Measurements from ENCODE around the gene DLG1. TPM values are rescaled to one million over a fixed set of nuclear protein-coding genes. Genes with fewer than 3 reads are reported as not detected.

The DLG1 gene
- total RNA-seq, 2 donors from 2014 or later, result 129 to 145 TPM

DNA sequence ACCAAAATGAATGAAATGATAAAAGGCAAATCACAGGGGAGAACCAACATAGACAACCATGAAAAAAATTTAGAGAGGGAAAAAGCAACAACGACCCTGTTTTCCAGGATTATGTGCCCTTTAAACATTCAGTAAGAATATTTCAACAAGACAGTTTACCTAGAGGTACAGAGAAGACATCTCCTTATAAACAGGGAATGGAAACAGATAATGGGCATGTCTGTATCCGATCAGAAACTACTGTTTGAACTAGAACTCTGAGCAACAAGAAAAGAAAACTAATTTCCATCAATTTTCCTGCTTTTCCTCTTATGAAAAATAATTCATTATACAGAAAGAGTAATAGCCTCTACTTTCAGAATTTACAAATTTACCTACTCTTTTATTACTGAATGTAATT lies 39.3 kb downstream of the DLG1 start:
- DNase-seq (no peak), ATAC-seq (no peak)
- intact Hi-C loops (cut with DNase I, micrococcal nuclease), result loop anchor here (5.0 to 10.0 kb wide), 2 partner anchors 246 to 253 kb away; no protein-coding TSS in a partner anchor

DNA sequence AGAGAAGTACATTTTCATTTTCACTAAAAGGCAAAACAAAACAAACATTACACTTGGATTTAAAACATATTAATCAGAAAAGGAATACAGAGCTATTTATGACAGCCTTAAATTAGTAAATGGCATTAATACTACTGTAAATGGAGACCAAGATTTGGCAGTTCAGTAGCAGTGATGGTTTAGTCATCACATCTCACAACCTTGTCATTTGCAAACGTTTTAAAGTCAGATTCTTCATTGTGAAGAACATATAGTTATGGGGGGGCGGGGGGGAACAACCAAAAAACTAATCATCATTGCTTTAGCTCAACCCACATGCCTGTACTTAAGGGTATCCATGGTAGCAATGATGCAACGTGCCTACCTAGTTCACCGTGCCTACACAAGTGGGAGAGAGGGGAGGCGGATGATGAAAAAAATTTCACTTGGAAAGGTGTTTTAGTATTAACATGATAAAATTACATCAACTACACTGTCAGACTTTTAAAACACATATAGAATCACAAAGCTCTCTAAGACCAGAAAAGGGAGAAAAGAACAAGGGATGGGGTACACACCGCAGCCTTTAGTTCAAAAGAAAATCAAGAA lies 40.1 kb downstream of the DLG1 start:
- intact Hi-C loops (cut with DNase I, micrococcal nuclease), result loop anchor here (5.0 to 10.0 kb wide), 2 partner anchors 247 to 254 kb away; no protein-coding TSS in a partner anchor
- DNase-seq (no peak), ATAC-seq (no peak)

DNA sequence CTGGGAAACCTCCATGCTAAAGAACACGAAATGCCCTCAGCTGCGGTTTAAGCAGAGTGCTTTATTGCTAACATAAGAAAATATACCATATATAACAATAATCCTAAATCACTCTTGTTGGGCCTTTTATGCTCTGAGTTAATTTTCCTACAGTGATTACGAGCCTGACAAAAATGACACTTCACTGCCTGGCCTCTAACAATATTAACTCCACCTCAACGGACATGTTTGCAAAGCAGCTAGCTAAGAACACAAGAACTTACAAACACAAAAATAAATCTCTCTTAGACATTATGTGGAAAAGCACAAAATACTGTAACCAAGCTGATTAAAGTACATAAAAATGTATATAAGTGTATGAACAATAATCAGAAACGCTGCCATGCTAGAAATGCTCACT lies 40.7 kb downstream of the DLG1 start:
- ATAC-seq (peak; percentile 23), DNase-seq (no peak)
- intact Hi-C loops (cut with DNase I, micrococcal nuclease), result loop anchor here (5.0 to 10.0 kb wide), 2 partner anchors 247 to 255 kb away; no protein-coding TSS in a partner anchor

DNA sequence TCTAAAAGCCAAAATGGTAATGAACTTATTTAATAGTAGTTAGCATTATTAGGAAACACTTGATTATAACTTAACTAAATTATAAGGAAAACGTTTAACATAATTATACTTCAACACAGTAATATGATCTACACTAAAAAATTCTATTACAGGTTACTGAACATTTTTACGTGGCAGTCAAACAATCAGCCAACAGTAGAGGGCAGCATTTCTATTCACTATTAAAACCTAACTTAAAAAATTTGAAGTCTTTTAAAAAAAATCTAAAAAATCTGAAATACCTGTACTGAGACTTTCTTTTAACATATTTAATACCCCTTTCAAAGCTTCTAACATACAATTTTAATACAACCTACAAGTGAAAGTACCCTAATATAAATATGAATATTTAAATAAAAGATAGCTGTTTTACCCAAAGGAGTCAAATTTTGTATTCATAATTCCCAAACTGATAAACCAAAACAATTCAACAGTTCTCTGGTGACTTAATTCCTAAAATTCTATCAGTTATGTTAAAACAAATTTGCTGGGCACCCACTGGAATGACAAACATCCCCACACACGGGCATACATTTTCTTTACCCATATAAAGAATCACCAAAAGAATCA lies 41.5 kb downstream of the DLG1 start:
- ATAC-seq, result peak; percentile 43
- intact Hi-C loops (cut with DNase I, micrococcal nuclease), result loop anchor here (5.0 to 10.0 kb wide), 2 partner anchors 248 to 255 kb away; no protein-coding TSS in a partner anchor
- peak in 1 of 2 donors; percentile 30 for DNase-seq

DNA sequence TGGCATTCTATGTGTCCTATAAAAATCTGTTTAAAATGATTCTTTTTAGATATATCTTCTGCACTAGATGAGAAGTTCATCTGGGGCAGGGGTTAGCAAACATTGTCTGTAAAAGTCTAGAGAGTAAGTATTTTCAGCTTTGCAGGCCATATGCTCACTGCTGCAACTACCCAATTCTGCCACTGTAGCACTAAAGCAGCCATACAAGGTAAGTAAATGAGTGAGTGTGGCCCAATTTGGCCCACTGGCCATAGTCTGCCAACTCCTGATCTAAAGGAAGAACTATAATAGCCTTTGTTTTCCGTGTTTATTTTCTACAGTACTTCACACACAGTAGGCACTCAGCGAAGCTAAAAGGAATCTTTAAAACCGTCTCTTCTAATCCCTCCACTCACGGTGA lies 42.3 kb downstream of the DLG1 start:
- DNase-seq (no peak), ATAC-seq (no peak)
- intact Hi-C loops (cut with DNase I, micrococcal nuclease), result loop anchor here (5.0 to 10.0 kb wide), 2 partner anchors 249 to 256 kb away; no protein-coding TSS in a partner anchor

DNA sequence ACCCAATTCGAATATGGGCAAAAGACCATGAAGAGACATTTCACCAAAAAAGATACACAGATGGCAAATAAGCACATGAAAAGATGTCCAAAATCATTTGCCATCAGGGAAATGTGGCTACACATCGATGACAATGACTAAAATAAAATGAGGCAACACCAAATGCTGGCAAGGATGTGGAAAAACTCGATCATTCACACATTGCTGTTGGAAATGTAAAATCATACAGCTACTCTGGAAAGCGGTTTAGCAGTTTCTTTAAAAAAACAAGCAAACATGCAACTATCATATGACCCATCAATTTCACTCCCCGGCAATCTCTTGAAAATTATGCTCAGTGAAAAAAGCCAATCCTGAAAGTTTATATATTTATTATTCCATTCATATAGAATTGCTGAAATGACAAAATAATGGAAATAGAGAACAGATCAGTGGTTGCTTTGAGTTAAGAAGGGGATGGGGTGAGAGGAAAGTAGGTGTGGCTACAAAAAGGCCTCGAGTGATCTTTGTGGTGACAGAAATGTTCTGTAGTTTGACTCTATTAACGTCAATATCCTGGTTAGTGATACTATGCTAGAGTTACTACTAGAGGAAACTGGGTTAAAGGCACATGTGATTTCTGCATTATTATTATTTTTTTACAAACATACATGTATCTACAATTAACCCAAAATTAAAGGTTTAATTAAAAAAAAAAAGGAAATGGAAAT lies 45.0 kb downstream of the DLG1 start:
- intact Hi-C loops (cut with DNase I, micrococcal nuclease), result loop anchor here in 1 of 2 donors (10.0 kb wide), 1 partner anchor 251 kb away; no protein-coding TSS in a partner anchor
- ATAC-seq (no peak), DNase-seq (no peak)

DNA sequence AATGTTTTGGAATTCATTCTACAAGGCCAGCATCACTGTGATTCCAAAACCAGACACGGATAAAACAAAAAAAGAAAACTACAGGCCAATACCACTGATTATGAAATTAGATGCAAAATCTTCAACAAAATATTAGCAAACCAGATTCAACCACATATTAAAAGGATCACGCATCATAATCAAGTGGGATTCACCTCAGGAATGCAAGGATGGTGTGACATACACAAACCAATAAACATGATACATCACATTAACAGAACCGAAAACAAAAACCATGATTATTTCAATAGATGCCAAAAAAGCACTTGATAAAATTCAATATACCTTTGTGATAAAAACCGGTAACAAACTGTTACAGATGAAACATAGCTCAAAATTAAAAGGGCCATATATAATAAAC lies 48.9 kb downstream of the DLG1 start:
- DNase-seq (no peak), ATAC-seq (no peak)
- intact Hi-C loops (cut with DNase I, micrococcal nuclease), result no loop called here

DNA sequence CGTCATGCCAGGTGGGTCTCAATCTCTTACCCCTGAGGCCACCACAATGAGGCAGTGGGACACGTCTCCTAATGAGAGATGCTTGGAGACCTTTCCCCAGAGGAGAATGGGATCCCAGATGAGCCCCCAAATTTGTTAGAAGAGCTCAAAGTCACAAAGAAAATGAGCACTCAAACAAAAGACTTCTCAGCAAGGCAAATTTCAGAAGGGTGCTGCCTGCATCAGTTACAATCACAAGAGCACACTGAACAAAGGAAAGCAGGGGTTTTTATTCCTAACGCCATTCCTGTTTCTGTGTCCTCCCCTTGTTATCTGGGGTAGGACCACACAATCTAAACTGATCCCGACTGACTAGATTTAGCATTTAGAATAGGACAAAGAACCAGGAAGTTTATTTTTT lies 50.1 kb downstream of the DLG1 start:
- intact Hi-C loops (cut with DNase I, micrococcal nuclease), result no loop called here
- DNase-seq, result no peak
- ATAC-seq, result no peak

DNA sequence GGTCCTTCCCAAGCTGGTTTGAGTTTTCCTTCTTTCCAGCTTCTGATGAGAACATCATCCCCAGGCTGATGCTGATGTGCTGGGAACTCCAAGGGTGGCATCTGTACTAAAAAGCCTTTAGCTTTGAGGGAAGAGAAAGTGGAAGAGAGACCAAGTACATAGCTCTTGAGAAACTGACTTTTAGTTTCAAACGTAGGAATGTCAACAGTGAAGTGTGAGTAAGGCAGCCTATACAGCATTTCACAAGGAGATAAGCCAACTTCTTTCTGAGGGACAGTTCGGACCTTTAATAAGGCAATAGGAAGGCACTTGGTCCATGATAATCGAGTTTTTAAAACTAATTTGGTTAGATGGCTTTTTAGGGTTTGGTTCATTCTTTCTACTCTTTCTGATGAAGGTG lies 53.7 kb downstream of the DLG1 start:
- ATAC-seq, result no peak
- intact Hi-C loops (cut with DNase I, micrococcal nuclease), result no loop called here
- no peak for DNase-seq

DNA sequence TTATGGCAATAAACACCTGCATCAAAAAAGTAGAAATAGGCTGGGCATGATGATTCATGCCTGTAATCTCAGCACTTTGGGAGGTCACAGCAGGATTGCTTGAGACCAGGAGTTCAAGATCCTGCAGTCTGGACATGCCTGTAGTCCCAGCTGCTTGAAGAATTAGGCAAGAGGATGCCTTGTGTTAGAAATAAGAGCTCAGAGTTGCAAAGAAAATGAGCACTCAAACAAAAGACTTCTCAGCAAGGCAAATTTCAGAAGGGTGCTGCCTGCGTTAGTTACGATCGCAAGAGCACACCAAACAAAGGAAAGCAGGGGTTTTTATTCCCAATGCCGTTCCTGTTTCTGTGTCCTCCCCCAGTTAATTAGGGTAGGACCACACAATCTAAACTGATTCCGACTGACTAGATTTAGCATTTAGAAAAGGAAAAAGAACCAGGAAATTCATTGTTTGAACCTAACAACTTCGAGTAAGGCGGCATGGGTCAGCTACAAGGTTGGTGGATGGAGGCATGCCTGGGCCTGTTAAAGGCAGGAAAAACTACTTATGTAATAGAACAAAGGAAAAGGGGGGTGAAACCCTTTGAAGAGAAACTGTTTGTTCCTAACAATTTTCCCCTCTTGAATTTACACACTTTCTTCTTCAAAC lies 55.5 kb downstream of the DLG1 start:
- ATAC-seq (no peak), DNase-seq (no peak)

DNA sequence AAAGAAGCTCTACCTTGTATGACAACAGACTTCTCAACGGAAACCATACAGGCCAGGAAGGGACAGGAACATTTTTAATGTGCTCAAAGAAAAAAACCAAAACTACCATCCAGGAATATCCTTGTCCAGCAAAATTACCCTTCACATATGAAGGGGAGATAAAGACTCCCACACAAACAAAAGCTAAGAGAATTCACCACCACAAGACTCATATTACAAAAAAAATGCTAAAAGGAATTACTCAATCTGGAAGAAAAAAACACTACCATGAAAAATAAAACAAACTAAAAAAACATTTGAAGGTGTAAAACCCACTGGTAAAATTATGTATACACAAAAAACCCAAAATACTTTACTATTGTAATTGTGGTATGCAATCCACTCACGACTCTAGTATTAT lies 57.2 kb downstream of the DLG1 start:
- ATAC-seq, result no peak
- intact Hi-C loops (cut with DNase I, micrococcal nuclease), result no loop called here
- DNase-seq, result no peak

More for the DNA sequence above, 55.5 kb downstream of the DLG1 start:
- intact Hi-C loops (cut with DNase I, micrococcal nuclease), result no loop called here

DNA sequence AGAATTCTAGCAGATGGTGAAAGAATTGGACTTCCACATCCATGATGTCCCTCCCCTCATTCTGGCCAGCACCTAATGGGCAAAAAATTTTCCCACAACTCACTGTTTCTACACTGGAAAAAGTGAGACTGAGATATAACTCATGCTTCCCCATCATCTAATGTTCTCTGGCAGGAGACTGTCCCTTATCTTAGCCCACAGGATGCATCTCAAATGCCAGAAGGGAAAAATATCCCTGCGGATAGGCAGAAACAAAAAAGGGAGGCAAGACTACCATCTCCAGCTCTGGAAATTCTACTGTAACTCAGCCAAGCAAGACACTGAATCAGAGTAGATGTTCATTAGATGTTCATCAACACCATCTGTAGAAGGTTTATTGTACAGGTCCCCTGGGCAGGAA lies 58.6 kb downstream of the DLG1 start:
- ATAC-seq, result no peak
- DNase-seq, result no peak
- intact Hi-C loops (cut with DNase I, micrococcal nuclease), result no loop called here

DNA sequence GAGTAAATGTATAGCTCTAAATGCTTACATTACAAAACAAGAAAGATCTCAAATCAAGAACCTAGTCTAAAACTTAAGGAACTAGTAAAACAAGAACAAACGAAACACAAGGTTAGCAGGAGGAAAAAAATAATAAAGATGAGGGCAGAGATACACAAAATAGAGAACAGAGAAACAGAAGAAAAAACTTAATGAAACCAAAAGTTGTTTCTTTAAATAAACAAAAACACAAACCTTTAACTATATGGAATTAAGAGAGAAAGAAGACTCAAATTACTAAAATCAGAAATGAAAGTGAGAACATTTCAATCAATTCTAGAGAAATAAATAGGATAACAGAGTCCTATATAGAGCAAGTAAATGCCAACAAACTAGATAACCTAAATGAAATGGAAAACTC lies 59.6 kb downstream of the DLG1 start:
- no peak for DNase-seq
- intact Hi-C loops (cut with DNase I, micrococcal nuclease), result no loop called here
- ATAC-seq, result no peak

DNA sequence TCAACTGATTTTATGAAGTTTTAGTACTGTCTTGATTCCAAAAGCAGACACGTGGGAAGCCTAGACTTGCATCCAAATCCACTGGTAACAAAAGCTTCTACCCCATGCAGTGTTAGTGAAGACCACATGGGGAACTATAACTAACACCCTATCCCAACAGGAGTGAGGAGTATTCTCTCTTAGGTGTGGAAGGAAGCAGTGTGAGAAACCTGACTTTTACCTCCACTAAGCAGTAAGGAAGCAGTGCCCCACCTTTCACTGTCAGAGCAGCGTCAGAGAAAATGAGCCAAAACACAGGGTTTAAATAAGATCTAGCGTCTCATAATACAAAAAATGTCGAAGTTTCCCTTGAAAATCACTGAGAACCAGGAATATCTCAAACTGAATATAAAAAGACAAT lies 60.5 kb downstream of the DLG1 start:
- DNase-seq (no peak), ATAC-seq (peak; percentile 82)
- intact Hi-C loops (cut with DNase I, micrococcal nuclease), result no loop called here

DNA sequence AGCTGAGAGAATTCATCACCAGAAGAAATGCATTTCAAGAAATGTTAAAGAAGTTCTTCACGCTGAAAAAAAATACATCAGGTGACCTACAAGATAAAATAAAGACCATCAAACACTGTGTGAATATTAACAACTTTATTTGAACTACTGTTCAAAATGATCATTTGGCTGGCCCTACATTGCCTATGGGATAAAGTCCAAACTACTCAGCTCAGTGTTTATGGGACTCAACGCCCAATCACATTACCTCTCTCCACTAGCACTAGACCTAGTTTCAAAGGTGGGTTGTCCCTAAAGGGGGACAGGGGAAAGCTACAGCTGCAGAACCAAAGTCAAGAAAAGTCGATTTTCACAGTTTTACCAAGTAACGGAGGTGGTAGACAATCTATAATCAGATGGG lies 62.0 kb downstream of the DLG1 start:
- intact Hi-C loops (cut with DNase I, micrococcal nuclease), result no loop called here
- ATAC-seq (peak; percentile 85), DNase-seq (no peak)

DNA sequence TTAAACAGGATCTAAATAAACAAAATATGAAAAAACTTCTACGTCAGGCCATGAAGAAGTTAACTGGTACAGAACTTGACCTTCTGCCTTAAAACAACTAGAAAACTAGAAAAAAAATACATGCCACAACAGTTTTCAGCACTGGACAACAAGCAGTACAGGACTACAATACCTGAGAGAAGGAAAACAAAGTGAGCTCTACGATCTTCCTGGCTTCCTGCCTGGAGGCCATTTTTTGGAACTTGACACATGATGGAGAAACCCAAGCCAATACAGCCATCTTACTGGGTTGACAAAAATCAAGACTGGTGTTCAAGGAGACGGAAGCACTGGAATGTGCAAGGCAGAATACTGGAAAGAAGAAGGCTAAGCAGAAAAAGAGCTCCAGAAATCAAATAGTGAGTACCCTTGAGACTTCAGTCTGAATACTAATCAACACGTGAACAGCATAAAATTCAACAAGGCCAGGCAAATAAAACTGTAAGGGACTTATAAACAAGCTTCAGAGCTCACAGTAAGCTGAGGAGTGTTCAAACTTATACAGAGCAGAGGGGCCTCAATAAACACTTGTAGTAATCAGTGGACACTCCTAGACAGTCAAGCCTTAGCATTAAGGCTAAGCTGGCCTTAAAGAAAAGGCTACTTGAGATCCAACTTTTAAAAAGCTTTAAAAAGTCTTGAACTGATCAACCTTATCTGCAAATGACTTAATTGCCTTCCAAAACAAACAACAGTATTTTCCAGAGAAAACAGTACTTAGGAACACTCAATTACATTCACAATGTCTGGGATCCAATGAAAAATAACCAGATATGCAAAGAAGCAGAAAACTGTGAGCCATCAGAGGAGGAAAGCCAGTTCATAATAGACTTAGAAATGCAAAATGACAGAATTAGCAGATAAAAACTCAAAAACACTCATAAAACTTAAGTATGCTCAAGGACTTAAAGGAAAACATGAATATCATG lies 63.2 kb downstream of the DLG1 start:
- DNase-seq, result peak in 1 of 2 donors; percentile 24
- peak; percentile 27 for ATAC-seq
- intact Hi-C loops (cut with DNase I, micrococcal nuclease), result no loop called here

DNA sequence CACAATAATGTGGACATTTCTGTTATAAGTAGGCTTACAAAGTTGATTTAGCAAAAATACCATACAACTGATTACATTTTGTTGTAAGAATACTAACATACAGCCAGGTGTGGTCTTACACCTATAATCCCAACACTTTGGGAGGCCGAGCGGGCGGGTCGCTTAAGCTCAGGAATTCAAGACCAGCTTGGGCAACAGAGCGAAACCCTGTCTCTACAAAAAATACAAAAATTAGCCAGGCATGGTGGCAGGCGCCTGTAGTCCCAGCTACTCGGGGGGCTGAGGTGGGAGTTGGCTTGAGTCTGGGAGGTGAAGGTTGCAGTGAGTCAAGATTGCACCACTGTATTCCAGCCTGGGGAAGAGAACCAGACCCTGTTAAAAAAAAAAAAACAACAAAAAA lies 67.1 kb downstream of the DLG1 start:
- ATAC-seq (no peak), DNase-seq (no peak)
- intact Hi-C loops (cut with DNase I, micrococcal nuclease), result no loop called here

DNA sequence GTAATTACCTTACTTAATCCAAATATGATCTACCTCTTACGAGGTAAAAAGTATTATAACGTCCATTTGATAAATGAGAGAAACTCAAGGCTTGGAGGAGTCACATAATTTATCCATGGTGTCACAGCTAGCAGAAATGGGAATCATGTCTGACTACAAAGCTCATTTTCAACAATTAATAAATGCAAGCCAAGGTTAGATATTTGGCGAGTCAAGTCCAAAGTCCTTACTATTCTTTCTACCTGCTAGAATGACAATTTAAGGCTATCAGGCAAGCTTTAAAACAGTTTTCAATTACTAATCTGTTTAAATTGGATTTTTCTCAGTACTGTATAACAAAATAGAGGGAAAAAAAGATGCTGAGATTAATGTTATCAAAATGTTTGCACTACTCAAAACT lies 68.6 kb downstream of the DLG1 start:
- intact Hi-C loops (cut with DNase I, micrococcal nuclease), result no loop called here
- ATAC-seq (no peak), DNase-seq (no peak)
